Activated CD4-positive, CD25-positive, alpha-beta regulatory T cell treated with anti-CD3 and anti-CD28 coated beads, Interleukin-2, amount 50 U/mL, for 16 hours (primary cell): Measurements from ENCODE around the gene MGMT.

ENCODE experiments used
- DNase-seq: peaks from one replicate; pipeline ENCODE4 v3.0.0-alpha.2; 2020; ENCODE audit warnings: low read depth, low spot score

MGMT gene

GRCh38 chr10:129542589-129542988, 75.5 kb downstream of the MGMT start:
- no peak for DNase-seq

DNA sequence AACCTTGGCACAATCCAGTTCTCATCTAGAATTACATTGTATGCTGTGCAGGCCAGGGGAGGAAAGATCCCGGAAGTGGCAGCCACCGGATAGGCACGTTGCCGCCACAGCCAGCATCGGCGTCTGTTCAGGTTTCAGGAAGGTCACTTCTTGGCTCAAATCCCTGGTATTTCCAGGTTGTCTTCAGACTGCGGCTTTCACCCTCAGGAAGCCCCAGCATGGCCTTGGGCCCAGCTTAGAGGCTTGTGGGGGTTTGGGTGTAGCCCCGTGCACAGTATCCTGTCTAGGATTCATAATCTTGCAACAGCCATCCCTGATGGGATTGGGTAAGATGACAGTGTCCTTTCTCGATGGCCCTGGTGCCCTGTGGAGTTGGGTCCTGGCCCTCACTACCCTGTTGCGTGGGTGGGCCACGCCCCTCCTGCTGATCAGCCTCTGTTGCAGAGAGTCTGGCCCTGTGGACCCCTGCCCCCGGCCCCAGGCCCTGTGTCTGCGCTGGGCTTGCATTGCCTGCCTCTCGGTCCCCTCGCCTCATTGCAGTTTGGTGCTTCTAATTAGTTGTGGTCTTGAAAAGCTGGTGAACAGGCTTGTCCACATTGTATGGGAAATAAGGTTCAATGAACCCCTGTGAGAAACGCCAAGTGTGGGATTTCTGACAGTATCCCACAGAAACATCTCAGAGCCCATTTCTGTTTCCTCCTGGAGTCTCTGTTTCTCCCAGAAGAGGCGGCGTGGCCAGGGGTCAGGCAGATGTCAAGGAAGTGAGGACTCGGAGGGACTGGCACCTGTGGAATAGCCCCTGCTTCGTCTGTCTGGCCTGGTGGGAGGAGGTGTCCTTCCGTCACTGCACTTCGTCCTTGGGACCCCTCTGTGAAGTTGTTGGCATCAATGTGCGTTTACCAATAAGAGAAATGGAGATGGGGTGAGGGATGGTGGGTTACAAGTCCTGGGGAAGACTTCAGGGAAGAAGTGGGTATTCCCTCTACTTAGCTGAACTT, 77.5 kb downstream of the MGMT start:
- no peak for DNase-seq

DNA sequence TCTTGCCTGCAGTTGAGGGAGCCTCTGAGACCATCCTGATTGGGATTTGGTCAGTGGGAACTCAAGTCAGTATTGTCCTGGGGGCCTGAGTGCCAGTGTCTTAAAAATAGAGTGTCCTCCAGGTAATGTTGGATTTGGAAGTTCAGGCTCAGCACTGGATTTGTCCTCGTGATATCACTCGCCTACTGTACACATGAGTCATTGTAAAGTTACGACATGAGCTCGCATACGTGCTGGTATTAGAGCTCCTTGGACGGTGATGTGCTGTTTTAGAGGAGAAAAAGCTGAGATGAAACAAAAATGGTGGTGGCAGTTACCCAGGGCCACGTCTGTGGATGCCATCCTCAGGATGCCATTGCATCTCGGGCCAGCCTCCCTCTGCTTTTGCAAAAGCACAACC, 78.2 kb downstream of the MGMT start:
- no peak for DNase-seq

- no peak for DNase-seq
Observed at GRCh38 chr10:129546106-129546505, 79.1 kb downstream of the MGMT start.

DNA sequence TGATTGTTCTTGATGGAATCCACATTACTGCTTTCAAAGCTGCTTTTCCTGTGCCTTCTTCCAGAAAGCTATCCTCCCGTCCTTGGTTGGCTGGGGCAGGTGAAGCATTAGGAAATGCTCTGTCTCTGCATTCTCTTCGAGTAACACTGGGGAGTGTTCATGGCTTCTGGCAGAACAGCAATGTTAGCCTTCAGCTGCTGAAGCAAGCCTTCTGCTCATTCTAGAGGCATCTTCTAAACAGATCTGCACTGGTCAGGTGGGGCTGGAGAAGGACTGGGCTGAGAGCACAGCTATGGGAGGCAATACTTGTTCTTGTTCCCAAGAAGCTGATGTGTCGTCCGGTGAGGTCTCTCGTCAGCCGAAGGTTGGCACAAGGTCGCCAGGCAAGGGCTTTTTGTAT, 80.6 kb downstream of the MGMT start:
- DNase-seq = no peak

DNA sequence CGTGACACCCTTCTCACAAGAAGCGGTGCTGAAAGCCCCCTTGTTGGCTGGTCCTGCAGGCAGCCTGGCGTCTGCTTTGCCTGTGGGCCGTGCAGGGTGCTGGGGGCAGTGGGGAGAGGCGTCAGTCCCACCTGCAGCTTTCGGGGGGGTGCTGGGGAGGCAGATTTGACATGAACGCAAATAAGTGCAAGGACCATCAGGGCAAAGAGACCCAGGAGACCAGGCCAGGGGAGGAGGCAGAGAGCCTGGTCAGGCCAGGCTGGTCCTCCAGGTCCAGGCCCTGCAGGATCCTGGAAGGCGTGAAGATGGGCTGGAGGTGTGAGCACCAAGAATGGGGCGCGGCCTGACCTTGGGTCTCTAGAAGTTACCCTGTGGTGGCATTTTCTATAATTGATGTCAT, 81.6 kb downstream of the MGMT start:
- no peak for DNase-seq

DNA sequence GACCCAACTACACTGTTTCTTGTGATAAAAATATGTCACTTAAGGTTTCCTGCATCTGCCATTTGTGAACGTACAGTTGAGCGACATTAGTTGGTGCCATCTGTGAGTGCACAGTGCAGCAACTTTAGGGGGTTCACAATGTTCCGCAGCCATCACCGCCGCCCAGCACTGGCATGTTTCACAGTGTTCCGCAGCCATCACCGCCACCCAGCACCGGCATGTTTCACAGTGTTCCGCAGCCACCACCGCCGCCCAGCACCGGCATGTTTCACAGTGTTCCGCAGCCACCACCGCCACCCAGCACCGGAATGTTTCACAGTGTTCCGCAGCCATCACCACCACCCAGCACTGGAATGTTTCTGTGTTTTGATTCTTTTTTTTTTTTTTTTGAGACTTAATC, 83.0 kb downstream of the MGMT start:
- no peak for DNase-seq

DNA sequence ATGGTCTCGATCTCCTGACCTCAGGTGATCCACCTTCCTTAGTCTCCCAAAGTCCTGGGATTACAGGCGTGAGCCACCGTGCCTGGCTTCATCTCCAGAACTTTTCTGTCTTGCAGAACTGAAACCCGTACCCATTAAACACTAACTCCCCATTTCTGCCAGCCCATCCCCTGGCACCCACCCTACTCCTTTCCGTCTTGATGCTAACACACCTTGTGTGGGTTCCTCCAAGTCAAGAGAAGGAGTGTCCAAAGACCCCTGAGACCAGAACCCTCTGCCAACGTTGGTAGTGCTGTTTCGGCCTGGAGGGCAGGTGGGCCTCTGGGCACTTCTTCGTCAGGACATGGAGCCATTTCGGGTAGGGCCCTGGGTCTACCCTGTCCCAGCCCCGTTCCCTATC, 83.6 kb downstream of the MGMT start:
- no peak for DNase-seq

DNA sequence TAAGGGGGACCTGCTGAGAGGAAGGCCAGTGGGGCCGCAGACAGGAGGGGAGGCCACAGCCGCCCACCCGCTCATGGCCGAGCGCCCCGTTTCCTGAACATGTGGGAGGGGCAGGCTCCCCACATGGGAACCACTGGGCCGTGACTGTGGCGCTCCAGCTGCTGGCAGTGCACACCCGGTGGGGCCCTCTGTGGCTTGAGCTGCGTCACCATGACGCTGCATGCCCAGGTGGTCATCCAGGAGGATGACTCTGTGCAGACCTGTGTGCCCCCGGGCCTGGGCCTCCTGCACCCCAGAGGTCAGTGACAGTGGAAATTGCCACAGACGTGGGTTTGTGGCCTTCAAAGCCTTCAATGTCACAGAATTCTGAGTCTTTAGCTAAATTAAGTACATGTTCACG, 85.1 kb downstream of the MGMT start:
- DNase-seq = no peak

- DNase-seq = no peak
Observed at GRCh38 chr10:129553928-129554327, 86.9 kb downstream of the MGMT start.

DNA sequence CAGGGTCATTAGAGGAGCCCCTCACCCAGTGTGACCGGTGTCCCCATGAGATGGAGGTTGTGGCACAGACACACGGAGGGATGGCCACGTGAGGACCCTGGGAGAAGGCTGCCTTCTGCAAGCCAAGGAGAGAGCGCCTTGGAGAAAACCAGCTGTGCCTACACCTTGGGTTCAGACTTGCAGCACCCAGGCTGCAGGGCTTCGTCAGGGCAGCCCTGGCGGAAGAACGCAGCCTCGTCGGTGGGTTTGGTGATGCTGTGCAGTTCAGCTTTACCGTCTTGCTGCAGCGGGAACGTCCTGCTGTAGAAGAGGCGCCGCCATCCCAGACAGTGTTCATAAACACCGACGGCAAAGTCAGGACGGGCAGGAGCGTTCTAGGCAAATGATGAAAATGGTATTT, 89.3 kb downstream of the MGMT start:
- no peak for DNase-seq

- no peak for DNase-seq
Observed at GRCh38 chr10:129560361-129560760, 93.3 kb downstream of the MGMT start.

GRCh38 chr10:129562487-129562886, 95.4 kb downstream of the MGMT start:
- DNase-seq = no peak

DNA sequence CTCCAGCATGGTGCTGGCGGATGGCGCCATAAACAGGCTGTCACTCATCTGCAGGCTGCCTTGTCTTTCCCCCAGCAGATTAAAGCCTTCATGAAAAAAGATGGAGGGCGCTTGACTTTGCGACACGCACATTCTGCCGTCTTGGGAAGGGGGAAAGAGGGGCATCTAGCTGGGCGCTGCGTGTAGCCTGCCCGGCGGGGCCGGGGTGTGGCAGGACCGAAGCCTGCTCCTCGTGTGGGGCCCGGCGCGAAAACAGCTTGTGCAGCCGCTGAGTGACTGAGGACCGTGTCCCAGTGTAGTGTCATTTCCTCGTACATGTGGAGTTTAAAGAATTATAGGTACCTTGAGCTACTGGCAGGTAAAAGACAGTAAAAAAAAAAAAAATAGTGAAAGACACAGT, 97.9 kb downstream of the MGMT start:
- DNase-seq = no peak

DNA sequence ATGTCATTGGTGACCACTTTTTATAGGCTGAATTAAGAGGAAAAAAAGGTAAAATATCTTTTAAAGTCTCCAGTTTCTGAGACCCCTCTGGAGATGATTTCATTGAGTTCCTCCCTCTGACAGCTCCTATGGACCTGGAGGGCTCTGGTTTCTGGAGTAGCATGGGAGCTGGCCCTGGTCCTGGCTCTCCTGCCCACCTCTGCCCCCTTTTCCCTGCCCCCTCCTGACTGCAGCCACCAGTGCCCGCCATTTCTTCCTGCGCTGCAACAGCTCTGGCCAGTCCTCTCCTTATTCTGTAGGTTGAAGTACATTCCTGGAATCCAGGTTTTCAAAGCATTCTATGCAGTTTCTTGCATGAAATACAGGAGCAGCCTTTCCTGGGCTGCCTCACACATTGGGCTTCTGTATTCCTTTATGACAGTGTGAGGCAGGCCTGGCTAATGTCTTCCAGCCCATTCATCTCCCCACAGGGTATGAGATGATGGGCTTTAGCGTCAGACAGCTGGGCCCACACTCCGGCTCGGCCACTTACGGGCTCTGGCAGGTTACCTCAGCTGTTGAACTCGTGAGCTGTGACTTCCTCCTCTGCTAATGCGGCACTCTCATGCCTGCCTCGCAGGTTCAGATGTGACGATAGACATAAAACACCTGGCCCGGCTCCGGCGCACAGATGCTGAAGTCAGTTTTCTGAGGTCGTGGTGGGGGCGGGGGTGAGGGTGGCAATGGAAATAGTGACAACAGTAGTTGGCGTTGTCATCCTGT, 101.7 kb downstream of the MGMT start:
- no peak for DNase-seq

DNA sequence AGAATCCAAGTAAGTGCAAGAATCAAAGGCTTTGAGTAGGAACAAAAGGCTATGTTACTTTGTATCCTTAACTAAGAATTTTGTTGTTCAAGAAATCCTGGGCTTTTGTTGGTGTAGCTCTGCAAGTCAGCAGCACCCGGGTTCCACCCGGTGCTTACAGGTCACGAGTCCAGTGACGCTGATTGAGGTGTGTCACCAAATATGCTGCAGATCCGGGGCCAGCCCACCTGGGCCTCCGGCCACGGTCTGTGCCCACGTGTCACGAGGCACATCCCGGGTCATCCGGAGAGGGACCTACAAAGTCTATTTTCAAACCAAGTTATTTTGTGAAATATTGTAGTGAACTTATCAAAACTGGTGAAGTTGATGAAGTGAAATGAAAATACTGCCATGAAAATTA, 103.1 kb downstream of the MGMT start:
- DNase-seq = no peak

DNA sequence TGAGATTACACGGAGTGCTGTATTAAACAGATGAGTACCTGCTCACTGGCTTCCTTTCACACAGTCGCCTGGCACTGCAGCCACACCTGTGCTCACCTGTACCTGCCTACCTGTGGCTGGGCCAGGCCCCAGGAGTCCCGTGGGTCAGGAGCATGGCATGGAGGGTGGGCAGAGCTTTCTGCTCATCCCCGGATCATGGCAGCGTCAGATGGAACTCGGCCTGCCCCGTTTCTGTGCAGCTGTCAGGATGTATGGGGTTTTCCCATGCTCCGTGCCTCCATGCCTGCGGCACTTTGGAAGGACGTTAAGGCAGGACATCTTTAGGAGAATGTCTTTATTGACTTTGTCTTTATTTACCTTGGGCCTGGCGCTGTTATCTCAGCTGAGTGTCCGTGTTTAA, 112.2 kb downstream of the MGMT start:
- no peak for DNase-seq

- DNase-seq = no peak
Observed at GRCh38 chr10:129580010-129580409, 113.0 kb downstream of the MGMT start.

- DNase-seq = no peak
Observed at GRCh38 chr10:129580901-129581300, 113.9 kb downstream of the MGMT start.

DNA sequence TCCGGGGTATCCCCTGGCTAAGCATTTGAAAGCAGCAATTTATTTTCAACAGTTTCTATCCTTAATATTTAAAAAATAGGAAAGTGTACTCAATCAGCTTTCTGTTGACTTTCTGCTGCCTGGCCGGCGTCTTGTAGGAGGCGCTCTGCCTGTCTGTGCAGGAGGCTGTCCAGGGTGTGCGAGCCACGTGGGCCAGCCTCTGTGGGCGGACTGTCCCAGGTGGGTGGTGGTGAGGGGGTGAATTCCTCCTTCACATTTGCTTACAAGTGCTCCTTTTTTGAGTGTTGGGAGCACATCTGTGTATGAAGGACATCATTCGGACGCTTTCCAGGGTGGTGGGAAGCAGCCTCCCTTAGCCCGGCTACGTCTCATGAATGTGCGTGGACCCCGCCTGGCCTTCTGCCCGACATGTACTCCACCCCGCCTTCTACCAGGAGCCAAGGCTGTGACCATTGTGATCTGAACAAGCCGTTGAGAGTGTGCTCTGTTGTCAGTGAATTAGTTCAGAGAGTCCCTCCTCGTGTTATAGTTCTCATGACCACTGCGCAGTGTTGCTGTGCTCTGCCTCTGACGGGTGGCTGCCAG, 114.9 kb downstream of the MGMT start:
- DNase-seq = no peak

DNA sequence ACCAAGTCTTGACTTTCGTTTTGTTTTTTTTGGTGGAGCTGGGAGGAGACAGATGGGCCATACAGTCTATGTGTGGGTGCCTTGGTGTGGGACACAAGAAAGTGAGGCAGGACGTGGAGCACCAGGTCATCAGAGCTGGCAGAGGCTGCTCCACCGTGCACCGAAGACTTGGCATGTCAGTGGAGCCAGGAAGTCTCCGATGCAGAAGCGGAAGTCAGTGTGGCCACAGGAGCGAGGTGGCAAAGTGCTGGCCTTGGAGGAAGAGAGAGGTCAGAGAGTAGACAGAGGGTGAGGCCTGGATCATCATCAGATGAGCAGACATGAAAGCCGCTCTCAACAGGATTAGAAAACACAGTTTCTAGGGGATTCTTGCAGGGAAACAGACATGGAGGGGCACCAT, 116.8 kb downstream of the MGMT start:
- no peak for DNase-seq

DNA sequence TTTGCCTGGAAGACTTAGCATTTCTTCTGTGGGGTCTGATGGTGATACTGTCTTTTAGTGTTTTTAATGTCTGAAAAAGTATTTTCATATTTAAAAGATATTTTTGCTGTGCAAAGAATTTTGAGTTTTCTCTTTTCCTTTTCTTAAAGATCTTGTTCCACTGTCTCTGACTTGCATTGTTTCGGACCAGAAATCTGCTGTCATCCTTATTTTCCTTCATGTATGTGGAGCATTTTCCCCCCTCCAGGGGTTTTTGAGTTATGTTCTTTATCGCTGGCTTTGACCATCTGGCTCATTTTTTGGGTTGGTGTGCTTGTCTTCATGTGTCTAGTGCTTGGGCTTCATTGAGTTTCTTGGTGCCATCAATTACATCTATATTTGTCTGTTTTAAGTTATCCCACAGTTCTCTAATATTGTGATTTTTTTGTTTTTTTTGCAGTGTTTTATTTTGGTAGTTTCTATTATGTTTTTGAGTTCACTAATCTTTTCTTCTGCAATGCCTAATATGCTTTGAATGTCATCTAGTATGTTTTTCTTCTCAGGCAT, 119.9 kb downstream of the MGMT start:
- DNase-seq = no peak
